Measurements from ENCODE around the gene ADAMTS17.

DNA sequence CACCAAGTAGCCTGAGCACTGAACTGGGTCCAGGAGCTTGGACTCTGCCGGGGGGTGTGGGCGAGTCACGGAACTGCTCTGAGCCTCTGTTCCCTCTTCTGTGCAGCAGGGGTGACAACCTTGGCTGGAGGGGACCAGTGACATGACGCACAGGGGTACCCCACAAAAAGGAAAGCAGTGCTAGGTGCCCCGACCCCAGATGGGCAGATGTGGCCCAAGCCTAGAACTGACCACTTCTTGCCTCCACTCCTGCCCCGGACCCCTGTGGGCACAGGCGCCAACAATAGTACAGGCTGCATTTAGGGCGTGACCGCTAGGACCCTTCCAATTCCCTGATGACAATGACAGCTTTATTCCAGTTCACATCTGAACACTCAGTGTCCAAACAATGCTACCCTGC, 352.7 kb downstream of the ADAMTS17 start:
- TF ChIP-seq, protein P1, sequence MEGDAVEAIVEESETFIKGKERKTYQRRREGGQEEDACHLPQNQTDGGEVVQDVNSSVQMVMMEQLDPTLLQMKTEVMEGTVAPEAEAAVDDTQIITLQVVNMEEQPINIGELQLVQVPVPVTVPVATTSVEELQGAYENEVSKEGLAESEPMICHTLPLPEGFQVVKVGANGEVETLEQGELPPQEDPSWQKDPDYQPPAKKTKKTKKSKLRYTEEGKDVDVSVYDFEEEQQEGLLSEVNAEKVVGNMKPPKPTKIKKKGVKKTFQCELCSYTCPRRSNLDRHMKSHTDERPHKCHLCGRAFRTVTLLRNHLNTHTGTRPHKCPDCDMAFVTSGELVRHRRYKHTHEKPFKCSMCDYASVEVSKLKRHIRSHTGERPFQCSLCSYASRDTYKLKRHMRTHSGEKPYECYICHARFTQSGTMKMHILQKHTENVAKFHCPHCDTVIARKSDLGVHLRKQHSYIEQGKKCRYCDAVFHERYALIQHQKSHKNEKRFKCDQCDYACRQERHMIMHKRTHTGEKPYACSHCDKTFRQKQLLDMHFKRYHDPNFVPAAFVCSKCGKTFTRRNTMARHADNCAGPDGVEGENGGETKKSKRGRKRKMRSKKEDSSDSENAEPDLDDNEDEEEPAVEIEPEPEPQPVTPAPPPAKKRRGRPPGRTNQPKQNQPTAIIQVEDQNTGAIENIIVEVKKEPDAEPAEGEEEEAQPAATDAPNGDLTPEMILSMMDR (conservative IDR thresholded peaks at IDR 0.05) = no peak
- no peak for TF ChIP-seq EZH2 (IDR thresholded peaks at IDR 0.05; ENCODE audit: low read depth)
